ENCODE measurements around the gene HSF2BP. TPM values are rescaled to one million over a fixed set of nuclear protein-coding genes. Genes with fewer than 3 reads are reported as not detected.

The HSF2BP gene
- total RNA-seq, 4 donors from 2014 or later, result 0.35 to 0.67 TPM; not detected in 2

- H3K27ac ChIP-seq, result no peak overlapping the region
- H3K27me3 ChIP-seq, result no peaks in the 10 kb centered on the region
- no peaks in the 10 kb centered on the region for H3K9me3 ChIP-seq
- no peak overlapping the region for H3K4me3 ChIP-seq
- DNase-seq, result no peak
- TF ChIP-seq POLR2A (IDR thresholded peaks at IDR 0.05) (no peak), CTCF (IDR thresholded peaks at IDR 0.05) (no peak)
- no peaks in the 10 kb centered on the region for H3K4me1 ChIP-seq
- no peaks in the 10 kb centered on the region for H3K36me3 ChIP-seq
These were observed 77.8 kb downstream of the HSF2BP start for GRCh38 chr21:43581453-43581852.

- Histone ChIP-seq H3K4me1 (peaks cover 0 to 7% (median 0%) of the 10 kb centered on the region in 4 donors), H3K36me3 (no peaks in the 10 kb centered on the region), H3K4me3 (no peak overlapping the region), H3K27ac (no peak overlapping the region), H3K27me3 (no peaks in the 10 kb centered on the region), H3K9me3 (no peaks in the 10 kb centered on the region)
- TF ChIP-seq POLR2A (IDR thresholded peaks at IDR 0.05) (no peak), CTCF (IDR thresholded peaks at IDR 0.05) (no peak)
- DNase-seq, result no peak
These were observed 80.5 kb downstream of the HSF2BP start for GRCh38 chr21:43578677-43579303.

- H3K36me3 ChIP-seq, result no peaks in the 10 kb centered on the region
- H3K9me3 ChIP-seq, result no peaks in the 10 kb centered on the region
- H3K27ac ChIP-seq, result peak overlapping the region in 2 of 4 donors; percentile 63 to 69
- H3K4me1 ChIP-seq, result peaks cover 0 to 7% (median 0%) of the 10 kb centered on the region in 4 donors
- no peak for DNase-seq
- no peak overlapping the region for H3K4me3 ChIP-seq
- TF ChIP-seq CTCF (IDR thresholded peaks at IDR 0.05) (no peak), POLR2A (IDR thresholded peaks at IDR 0.05) (no peak)
- H3K27me3 ChIP-seq, result no peaks in the 10 kb centered on the region
These were observed 83.8 kb downstream of the HSF2BP start for GRCh38 chr21:43575473-43575844.

GRCh38 chr21:43574741-43575472 is 84.4 kb downstream of the HSF2BP start:
- DNase-seq, result no peak
- Histone ChIP-seq H3K4me1 (peaks cover 0 to 7% (median 0%) of the 10 kb centered on the region in 4 donors), H3K9me3 (no peaks in the 10 kb centered on the region), H3K36me3 (no peaks in the 10 kb centered on the region), H3K27me3 (no peaks in the 10 kb centered on the region), H3K27ac (peak overlapping the region in 3 of 4 donors; percentile 42 to 69 (median 63)), H3K4me3 (no peak overlapping the region)
- no peak for TF ChIP-seq POLR2A (IDR thresholded peaks at IDR 0.05)
- no peak for TF ChIP-seq CTCF (IDR thresholded peaks at IDR 0.05)

GRCh38 chr21:43573921-43574320 is 85.4 kb downstream of the HSF2BP start:
- no peaks in the 10 kb centered on the region for H3K9me3 ChIP-seq
- TF ChIP-seq POLR2A (IDR thresholded peaks at IDR 0.05) (no peak), CTCF (IDR thresholded peaks at IDR 0.05) (no peak)
- H3K27ac ChIP-seq, result peak overlapping the region in 1 of 4 donors; percentile 69
- H3K4me3 ChIP-seq, result no peak overlapping the region
- no peaks in the 10 kb centered on the region for H3K36me3 ChIP-seq
- H3K4me1 ChIP-seq, result peaks cover 0 to 7% (median 0%) of the 10 kb centered on the region in 4 donors
- H3K27me3 ChIP-seq, result no peaks in the 10 kb centered on the region
- DNase-seq, result no peak
